NOMO-1 (cell line): ENCODE measurements around the gene NOL4L.

ENCODE experiments used
- DNase-seq, 2 experiments: peaks; one replicate each; lab custom pipeline; 2025; ENCODE audit not compliant: unreplicated experiment in 2 of 2; lab: John Stamatoyannopoulos, UW

The NOL4L gene

GRCh38 chr20:32462900-32463641 is 122.1 kb downstream of the NOL4L start:
- no peak for DNase-seq

GRCh38 chr20:32461836-32462600 is 123.1 kb downstream of the NOL4L start:
- DNase-seq, result no peak

- no peak for DNase-seq
Measured at GRCh38 chr20:32460683-32461320, 124.3 kb downstream of the NOL4L start.

- DNase-seq, result no peak
Measured at GRCh38 chr20:32460231-32460630, 124.9 kb downstream of the NOL4L start.

- no peak for DNase-seq
Measured at GRCh38 chr20:32458837-32459220, 126.3 kb downstream of the NOL4L start.

GRCh38 chr20:32458061-32458836 is 126.9 kb downstream of the NOL4L start:
- no peak for DNase-seq

- DNase-seq, result no peak
Measured at GRCh38 chr20:32457479-32457986, 127.6 kb downstream of the NOL4L start.

- no peak for DNase-seq
Measured at GRCh38 chr20:32456869-32457478, 128.2 kb downstream of the NOL4L start.

- DNase-seq, result no peak
Measured at GRCh38 chr20:32455901-32456701, 129.0 kb downstream of the NOL4L start.

- DNase-seq, result no peak
Measured at GRCh38 chr20:32455171-32455900, 129.8 kb downstream of the NOL4L start.

GRCh38 chr20:32454164-32455145 is 130.7 kb downstream of the NOL4L start:
- DNase-seq, result no peak

- DNase-seq, result no peak
Measured at GRCh38 chr20:32453467-32454163, 131.5 kb downstream of the NOL4L start.

- DNase-seq, result no peak
Measured at GRCh38 chr20:32452776-32453466, 132.2 kb downstream of the NOL4L start.

- DNase-seq, result no peak
Measured at GRCh38 chr20:32451682-32452461, 133.3 kb downstream of the NOL4L start.

GRCh38 chr20:32451340-32451681 is 133.8 kb downstream of the NOL4L start:
- no peak for DNase-seq
